ENCODE results near the gene RAPGEF1. TPM values are rescaled to one million over a fixed set of nuclear protein-coding genes. Genes with fewer than 3 reads are reported as not detected.

RAPGEF1 gene
- total and polyA plus RNA-seq, 7 donors: 72.3 to 319 (median 268) TPM

DNA sequence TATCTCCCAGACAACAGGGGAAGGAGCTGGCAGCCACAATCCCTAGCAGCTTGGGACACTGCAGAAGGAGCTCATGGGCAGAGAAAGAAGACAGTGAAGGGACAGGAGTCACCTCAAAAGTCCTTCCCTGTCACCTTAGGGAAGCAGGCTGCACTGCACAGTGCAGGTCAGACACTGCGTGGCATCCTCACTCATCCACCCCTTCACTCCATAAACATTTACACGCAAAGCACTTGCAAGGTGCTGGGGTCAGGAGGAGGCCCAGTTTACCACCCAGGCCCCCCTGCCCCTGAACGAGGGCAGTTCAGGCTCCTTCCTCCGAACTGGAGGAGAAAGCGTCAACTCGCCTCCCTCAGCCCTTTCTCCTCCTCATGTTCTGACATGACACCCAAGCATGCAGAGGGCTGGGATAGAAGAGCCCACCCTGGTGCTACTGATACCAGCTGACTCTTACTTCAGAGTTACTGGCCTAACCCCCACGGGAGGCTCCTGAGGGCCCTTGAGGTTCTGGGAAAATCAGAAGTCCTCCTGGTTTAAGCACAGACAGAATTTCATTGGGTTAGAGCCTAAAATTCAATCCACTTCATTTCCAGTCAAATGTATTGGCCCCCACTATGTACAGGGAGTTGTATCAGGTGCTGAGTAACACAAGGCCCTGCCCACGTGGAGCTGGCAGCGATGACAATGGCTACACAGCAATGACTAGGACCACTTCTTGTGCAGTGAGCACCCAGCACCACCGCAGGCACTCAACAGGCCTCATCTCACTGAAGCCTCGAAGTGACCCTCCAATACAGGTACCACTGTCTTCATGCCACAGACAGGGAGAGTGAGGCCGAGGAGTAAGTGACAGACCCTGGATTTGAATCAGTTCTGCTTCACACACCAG is 70.4 kb downstream of the RAPGEF1 start:
- WGBS, 3 donors: 80 to 84% (median 83%) methylated on average over 12 of the region's 12 CpGs
- ATAC-seq (peak; percentile 10 to 22 (median 13)), DNase-seq (no peak)
- TF ChIP-seq, protein P1, sequence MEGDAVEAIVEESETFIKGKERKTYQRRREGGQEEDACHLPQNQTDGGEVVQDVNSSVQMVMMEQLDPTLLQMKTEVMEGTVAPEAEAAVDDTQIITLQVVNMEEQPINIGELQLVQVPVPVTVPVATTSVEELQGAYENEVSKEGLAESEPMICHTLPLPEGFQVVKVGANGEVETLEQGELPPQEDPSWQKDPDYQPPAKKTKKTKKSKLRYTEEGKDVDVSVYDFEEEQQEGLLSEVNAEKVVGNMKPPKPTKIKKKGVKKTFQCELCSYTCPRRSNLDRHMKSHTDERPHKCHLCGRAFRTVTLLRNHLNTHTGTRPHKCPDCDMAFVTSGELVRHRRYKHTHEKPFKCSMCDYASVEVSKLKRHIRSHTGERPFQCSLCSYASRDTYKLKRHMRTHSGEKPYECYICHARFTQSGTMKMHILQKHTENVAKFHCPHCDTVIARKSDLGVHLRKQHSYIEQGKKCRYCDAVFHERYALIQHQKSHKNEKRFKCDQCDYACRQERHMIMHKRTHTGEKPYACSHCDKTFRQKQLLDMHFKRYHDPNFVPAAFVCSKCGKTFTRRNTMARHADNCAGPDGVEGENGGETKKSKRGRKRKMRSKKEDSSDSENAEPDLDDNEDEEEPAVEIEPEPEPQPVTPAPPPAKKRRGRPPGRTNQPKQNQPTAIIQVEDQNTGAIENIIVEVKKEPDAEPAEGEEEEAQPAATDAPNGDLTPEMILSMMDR (IDR thresholded peaks at IDR 0.05): no peak
- Histone ChIP-seq H3K4me3 (no peak overlapping the region), H3K36me3 (ENCODE audit: insufficient read depth in 1 of 2, low read depth in 1 of 2) (no peaks in the 10 kb centered on the region), H3K27me3 (ENCODE audit: insufficient read depth in 3 of 3, low read length in 2 of 3) (no peaks in the 10 kb centered on the region), H3K4me1 (peaks cover 75% of the 10 kb centered on the region), H3K9me3 (no peaks in the 10 kb centered on the region), H3K27ac (peak overlapping the region; percentile 64)
- intact Hi-C loops (cut with DNase I): loop anchor here in 1 of 2 donors (5.0 kb wide), 1 partner anchor 68 kb away; no protein-coding TSS in a partner anchor

DNA sequence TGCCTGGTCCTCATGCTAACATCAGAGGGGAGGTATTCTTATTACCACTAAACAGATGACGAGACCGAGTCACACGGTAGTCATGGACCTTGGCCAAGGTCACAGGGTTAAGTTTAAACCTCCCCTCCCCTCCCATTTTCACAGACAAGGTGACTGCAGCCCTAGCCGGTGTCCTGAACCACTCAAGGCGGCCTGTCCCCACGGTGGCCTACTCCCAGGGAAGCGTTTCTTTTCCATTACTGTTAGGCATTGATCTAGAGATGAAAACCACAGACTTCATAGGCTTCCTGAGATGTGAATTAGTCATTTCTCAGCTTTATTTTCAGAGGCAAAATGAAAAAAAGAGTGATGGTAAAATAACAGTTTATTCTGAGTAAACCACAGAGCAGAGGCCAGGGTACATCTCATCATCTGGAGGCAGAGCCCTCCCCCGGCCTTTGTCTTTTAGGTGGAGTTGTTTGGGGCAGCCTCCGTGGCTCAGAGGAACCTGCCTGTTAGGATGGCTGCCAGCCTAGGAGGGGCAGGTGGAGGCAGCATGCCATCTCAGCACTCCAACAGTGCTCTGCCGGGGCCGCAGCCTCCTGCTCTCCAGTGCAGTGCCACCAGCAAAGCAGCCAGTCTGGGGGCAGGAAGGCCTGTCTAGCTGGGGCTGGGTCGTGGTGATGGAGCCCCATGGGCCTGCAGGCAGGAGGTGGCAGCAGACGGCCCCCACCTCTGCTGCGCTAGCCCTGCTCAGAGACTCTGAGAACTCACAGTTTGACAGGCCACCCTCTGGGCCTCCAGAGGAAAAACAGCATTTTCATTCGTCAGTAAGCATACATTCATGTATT is 71.2 kb downstream of the RAPGEF1 start:
- 54 to 60% (median 58%) methylated on average over 15 of the region's 15 CpGs for WGBS, 3 donors

DNA sequence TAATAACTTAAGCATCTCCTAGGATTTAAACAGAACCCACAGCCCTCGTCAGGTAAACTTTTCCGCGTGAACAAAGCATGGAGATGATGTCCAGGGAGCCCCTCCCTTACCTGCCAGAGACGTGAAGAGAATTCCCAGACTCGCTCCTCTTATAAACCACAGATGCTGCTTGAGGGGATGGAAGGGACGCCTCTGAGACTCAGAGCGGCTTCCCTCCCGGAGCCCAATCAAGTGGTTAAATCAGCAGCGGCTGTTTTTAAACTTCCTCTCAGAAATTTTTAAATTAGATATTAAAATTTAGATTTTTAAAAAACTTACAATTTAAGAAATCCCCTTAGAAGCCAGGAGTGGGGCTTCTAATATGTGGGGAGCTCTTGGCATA is 71.8 kb downstream of the RAPGEF1 start:
- intact Hi-C loops (cut with DNase I): no loop called here
- 87 to 88% (median 87%) methylated on average over 9 of the region's 9 CpGs for WGBS, 3 donors
- peaks cover 65% of the 10 kb centered on the region for H3K4me1 ChIP-seq
- peak overlapping the region; percentile 64 for H3K27ac ChIP-seq
- DNase-seq (no peak), ATAC-seq (no peak)
- no peak overlapping the region for H3K4me3 ChIP-seq
- TF ChIP-seq, protein P1 (IDR thresholded peaks at IDR 0.05): no peak
- H3K27me3 ChIP-seq (ENCODE audit: insufficient read depth in 3 of 3, low read length in 2 of 3): no peaks in the 10 kb centered on the region
- no peaks in the 10 kb centered on the region for H3K9me3 ChIP-seq
- H3K36me3 ChIP-seq (ENCODE audit: insufficient read depth in 1 of 2, low read depth in 1 of 2): no peaks in the 10 kb centered on the region

More for the DNA sequence above, 71.2 kb downstream of the RAPGEF1 start:
- TF ChIP-seq, protein P1 (IDR thresholded peaks at IDR 0.05): no peak
- Histone ChIP-seq H3K27me3 (ENCODE audit: insufficient read depth in 3 of 3, low read length in 2 of 3) (no peaks in the 10 kb centered on the region), H3K4me1 (peaks cover 69% of the 10 kb centered on the region), H3K4me3 (no peak overlapping the region), H3K27ac (peak overlapping the region; percentile 64), H3K36me3 (ENCODE audit: insufficient read depth in 1 of 2, low read depth in 1 of 2) (no peaks in the 10 kb centered on the region), H3K9me3 (no peaks in the 10 kb centered on the region)
- DNase-seq (no peak), ATAC-seq (peak in 3 of 4 donors; percentile 13 to 27 (median 18))
- intact Hi-C loops (cut with DNase I): no loop called here

DNA sequence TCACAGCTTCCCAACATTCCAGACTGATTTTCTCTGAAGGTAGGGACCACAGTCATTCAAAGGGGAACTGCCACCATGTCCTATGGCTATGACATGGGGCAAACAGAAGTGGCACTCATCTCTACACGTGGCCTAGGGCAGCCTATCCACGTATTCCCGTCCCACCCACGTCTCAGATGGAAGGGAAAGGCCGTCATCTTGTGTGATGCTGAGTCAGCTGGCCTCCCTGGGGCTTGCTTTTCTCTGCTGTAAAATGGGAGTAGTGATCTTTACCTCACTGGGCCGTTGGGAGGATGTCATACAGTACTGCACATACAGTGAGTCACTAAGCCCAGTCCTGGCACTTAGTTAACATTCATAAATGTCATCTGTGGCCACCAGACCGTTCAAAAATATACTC is 72.3 kb downstream of the RAPGEF1 start:
- no peaks in the 10 kb centered on the region for H3K27me3 ChIP-seq (ENCODE audit: insufficient read depth in 3 of 3, low read length in 2 of 3)
- intact Hi-C loops (cut with DNase I): no loop called here
- peak overlapping the region; percentile 64 for H3K27ac ChIP-seq
- no peaks in the 10 kb centered on the region for H3K36me3 ChIP-seq (ENCODE audit: insufficient read depth in 1 of 2, low read depth in 1 of 2)
- peaks cover 61% of the 10 kb centered on the region for H3K4me1 ChIP-seq
- H3K4me3 ChIP-seq: no peak overlapping the region
- TF ChIP-seq, protein P1 (IDR thresholded peaks at IDR 0.05): no peak
- WGBS, 3 donors: 56 to 68% (median 61%) methylated on average over 7 of the region's 7 CpGs
- ATAC-seq (peak in 3 of 4 donors; percentile 29 to 46 (median 29)), DNase-seq (no peak)
- H3K9me3 ChIP-seq: no peaks in the 10 kb centered on the region

Measured in psoas muscle (tissue), 8 donors.